Neural cell (in vitro differentiated cells): Measurements from ENCODE around the gene CRKL.

ENCODE experiments used
- EZH2 ChIP-seq: fragments of 200-600, 300-800 bp; shearing (Covaris generic), sonication (generic); IDR thresholded peaks from 2 replicates; pipeline ENCODE4 v1.6.1; 2014; ENCODE audit warnings: antibody characterized with exemption, low read length, borderline replicate concordance, mild to moderate bottlenecking; ENCODE audit not compliant: insufficient read depth, poor library complexity, severe bottlenecking
- POLR2AphosphoS5 ChIP-seq: IDR thresholded peaks from 2 replicates; pipeline ENCODE4 v1.6.1; 2012
- TF ChIP-seq, protein P1 (sequence below): fragments of 450-650 bp; IDR thresholded peaks from 2 replicates; pipeline ENCODE4 v1.5.1; 2014; ENCODE audit warnings: antibody characterized with exemption, mild to moderate bottlenecking, moderate library complexity; ENCODE audit not compliant: poor library complexity, severe bottlenecking
- TF ChIP-seq, protein P2 (sequence below): IDR thresholded peaks from 2 replicates; pipeline ENCODE4 v1.6.1; 2012; ENCODE audit warnings: borderline replicate concordance

- TF ChIP-seq, protein P1, sequence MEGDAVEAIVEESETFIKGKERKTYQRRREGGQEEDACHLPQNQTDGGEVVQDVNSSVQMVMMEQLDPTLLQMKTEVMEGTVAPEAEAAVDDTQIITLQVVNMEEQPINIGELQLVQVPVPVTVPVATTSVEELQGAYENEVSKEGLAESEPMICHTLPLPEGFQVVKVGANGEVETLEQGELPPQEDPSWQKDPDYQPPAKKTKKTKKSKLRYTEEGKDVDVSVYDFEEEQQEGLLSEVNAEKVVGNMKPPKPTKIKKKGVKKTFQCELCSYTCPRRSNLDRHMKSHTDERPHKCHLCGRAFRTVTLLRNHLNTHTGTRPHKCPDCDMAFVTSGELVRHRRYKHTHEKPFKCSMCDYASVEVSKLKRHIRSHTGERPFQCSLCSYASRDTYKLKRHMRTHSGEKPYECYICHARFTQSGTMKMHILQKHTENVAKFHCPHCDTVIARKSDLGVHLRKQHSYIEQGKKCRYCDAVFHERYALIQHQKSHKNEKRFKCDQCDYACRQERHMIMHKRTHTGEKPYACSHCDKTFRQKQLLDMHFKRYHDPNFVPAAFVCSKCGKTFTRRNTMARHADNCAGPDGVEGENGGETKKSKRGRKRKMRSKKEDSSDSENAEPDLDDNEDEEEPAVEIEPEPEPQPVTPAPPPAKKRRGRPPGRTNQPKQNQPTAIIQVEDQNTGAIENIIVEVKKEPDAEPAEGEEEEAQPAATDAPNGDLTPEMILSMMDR = no peak
- no peak for TF ChIP-seq POLR2AphosphoS5
- no peak for TF ChIP-seq EZH2
- TF ChIP-seq, protein P2, sequence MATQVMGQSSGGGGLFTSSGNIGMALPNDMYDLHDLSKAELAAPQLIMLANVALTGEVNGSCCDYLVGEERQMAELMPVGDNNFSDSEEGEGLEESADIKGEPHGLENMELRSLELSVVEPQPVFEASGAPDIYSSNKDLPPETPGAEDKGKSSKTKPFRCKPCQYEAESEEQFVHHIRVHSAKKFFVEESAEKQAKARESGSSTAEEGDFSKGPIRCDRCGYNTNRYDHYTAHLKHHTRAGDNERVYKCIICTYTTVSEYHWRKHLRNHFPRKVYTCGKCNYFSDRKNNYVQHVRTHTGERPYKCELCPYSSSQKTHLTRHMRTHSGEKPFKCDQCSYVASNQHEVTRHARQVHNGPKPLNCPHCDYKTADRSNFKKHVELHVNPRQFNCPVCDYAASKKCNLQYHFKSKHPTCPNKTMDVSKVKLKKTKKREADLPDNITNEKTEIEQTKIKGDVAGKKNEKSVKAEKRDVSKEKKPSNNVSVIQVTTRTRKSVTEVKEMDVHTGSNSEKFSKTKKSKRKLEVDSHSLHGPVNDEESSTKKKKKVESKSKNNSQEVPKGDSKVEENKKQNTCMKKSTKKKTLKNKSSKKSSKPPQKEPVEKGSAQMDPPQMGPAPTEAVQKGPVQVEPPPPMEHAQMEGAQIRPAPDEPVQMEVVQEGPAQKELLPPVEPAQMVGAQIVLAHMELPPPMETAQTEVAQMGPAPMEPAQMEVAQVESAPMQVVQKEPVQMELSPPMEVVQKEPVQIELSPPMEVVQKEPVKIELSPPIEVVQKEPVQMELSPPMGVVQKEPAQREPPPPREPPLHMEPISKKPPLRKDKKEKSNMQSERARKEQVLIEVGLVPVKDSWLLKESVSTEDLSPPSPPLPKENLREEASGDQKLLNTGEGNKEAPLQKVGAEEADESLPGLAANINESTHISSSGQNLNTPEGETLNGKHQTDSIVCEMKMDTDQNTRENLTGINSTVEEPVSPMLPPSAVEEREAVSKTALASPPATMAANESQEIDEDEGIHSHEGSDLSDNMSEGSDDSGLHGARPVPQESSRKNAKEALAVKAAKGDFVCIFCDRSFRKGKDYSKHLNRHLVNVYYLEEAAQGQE = no peak
These were observed 26.1 kb downstream of the CRKL start for GRCh38 chr22:20943104-20943933.
